H9 (cell line): Measurements from ENCODE around the gene KIF1A. TPM values are rescaled to one million over a fixed set of nuclear protein-coding genes. Genes with fewer than 3 reads are reported as not detected.

Source experiments
- DNase-seq: peaks from one replicate; pipeline ENCODE4 v3.0.0-alpha.2; 2017
- H2AFZ ChIP-seq: one replicate; pipeline ENCODE4 v1.6.1; 2013; ENCODE audit warnings: mild to moderate bottlenecking, low read length, control low read depth, moderate library complexity
- H2AK5ac ChIP-seq: 2 replicates; pipeline ENCODE4 v1.6.1; 2013; ENCODE audit warnings: low read length, control low read depth, mixed read lengths; ENCODE audit not compliant: insufficient read length
- H2BK120ac ChIP-seq: one replicate; pipeline ENCODE4 v1.6.1; 2013; ENCODE audit warnings: low read depth, mild to moderate bottlenecking, low read length, control low read depth, inconsistent platforms; ENCODE audit not compliant: poor library complexity, severe bottlenecking
- H2BK12ac ChIP-seq: 2 replicates; pipeline ENCODE4 v1.6.1; 2013; ENCODE audit warnings: low read length, control low read depth, mixed read lengths, low read depth; ENCODE audit not compliant: insufficient read length
- H2BK15ac ChIP-seq: 2 replicates; pipeline ENCODE4 v1.6.1; 2013; ENCODE audit warnings: low read depth, low read length, control low read depth
- H2BK20ac ChIP-seq: one replicate; pipeline ENCODE4 v1.6.1; 2013; ENCODE audit warnings: low read depth, mild to moderate bottlenecking, low read length, control low read depth, inconsistent platforms; ENCODE audit not compliant: poor library complexity, severe bottlenecking
- H2BK5ac ChIP-seq: 2 replicates; pipeline ENCODE4 v1.6.1; 2013; ENCODE audit warnings: low read length, control low read depth, mixed read lengths; ENCODE audit not compliant: insufficient read length
- H3K14ac ChIP-seq: 2 replicates; pipeline ENCODE4 v1.6.1; 2013; ENCODE audit warnings: low read length, control low read depth; ENCODE audit not compliant: insufficient read depth
- H3K18ac ChIP-seq: 2 replicates; pipeline ENCODE4 v1.6.1; 2013; ENCODE audit warnings: low read depth, mild to moderate bottlenecking, mixed read lengths, low read length, control low read depth; ENCODE audit not compliant: insufficient read length
- H3K23ac ChIP-seq: 2 replicates; pipeline ENCODE4 v1.6.1; 2013; ENCODE audit warnings: low read length, control low read depth, mixed read lengths, low read depth; ENCODE audit not compliant: insufficient read length
- H3K23me2 ChIP-seq: 2 replicates; pipeline ENCODE4 v1.6.1; 2013; ENCODE audit warnings: low read depth, mild to moderate bottlenecking, mixed read lengths, low read length, control low read depth; ENCODE audit not compliant: insufficient read length, poor library complexity, severe bottlenecking
- H3K27ac ChIP-seq: 2 replicates; pipeline ENCODE4 v1.5.1; 2013; ENCODE audit warnings: low read length, control low read depth, mixed read lengths, low read depth; ENCODE audit not compliant: insufficient read length
- H3K27me3 ChIP-seq: 2 replicates; pipeline ENCODE4 v1.6.1; 2013; ENCODE audit warnings: low read length, control low read depth, inconsistent platforms; ENCODE audit not compliant: insufficient read depth
- H3K4ac ChIP-seq: 2 replicates; pipeline ENCODE4 v1.6.1; 2013; ENCODE audit warnings: low read depth, mild to moderate bottlenecking, control low read depth, inconsistent platforms, low read length, moderate library complexity
- H3K4me1 ChIP-seq: 2 replicates; pipeline ENCODE4 v1.6.1; 2013; ENCODE audit warnings: low read length, control low read depth, inconsistent platforms; ENCODE audit not compliant: insufficient read depth
- H3K4me2 ChIP-seq: 2 replicates; pipeline ENCODE4 v1.6.1; 2013; ENCODE audit warnings: low read length, control low read depth, mixed read lengths; ENCODE audit not compliant: insufficient read length, insufficient read depth
- H3K56ac ChIP-seq: 2 replicates; pipeline ENCODE4 v1.6.1; 2013; ENCODE audit warnings: low read depth, mild to moderate bottlenecking, mixed read lengths, low read length, control low read depth; ENCODE audit not compliant: insufficient read length
- H3K79me1 ChIP-seq: 2 replicates; pipeline ENCODE4 v1.6.1; 2013; ENCODE audit warnings: low read depth, mild to moderate bottlenecking, moderate library complexity, low read length, control low read depth, inconsistent platforms; ENCODE audit not compliant: insufficient read depth, poor library complexity, severe bottlenecking
- H3K79me2 ChIP-seq: 2 replicates; pipeline ENCODE4 v1.6.1; 2013; ENCODE audit warnings: low read length, control low read depth, inconsistent platforms; ENCODE audit not compliant: insufficient read depth
- H3K9ac ChIP-seq: 2 replicates; pipeline ENCODE4 v1.6.1; 2013; ENCODE audit warnings: low read length, control low read depth, mixed read lengths; ENCODE audit not compliant: insufficient read length; ENCODE audit errors: extremely low read depth
- H3K9me3 ChIP-seq: one replicate; pipeline ENCODE4 v1.6.1; 2013; ENCODE audit warnings: low read depth, low read length, inconsistent platforms; ENCODE audit not compliant: control insufficient read depth
- H3T11ph ChIP-seq: one replicate; pipeline ENCODE4 v1.6.1; 2013; ENCODE audit warnings: mild to moderate bottlenecking, low read length, control low read depth, inconsistent platforms
- H4K20me1 ChIP-seq: one replicate; pipeline ENCODE4 v1.6.1; 2013; ENCODE audit not compliant: control insufficient read depth, insufficient read length, insufficient read depth
- H4K5ac ChIP-seq: 2 replicates; pipeline ENCODE4 v1.6.1; 2013; ENCODE audit warnings: low read depth, mild to moderate bottlenecking, mixed read lengths, low read length, control low read depth; ENCODE audit not compliant: insufficient read length
- H4K8ac ChIP-seq: replicated peaks from 2 replicates; pipeline ENCODE4 v1.6.1; 2013; ENCODE audit warnings: low read length, control low read depth, mixed read lengths, low read depth; ENCODE audit not compliant: insufficient read length
- H4K91ac ChIP-seq: 2 replicates; pipeline ENCODE4 v1.6.1; 2013; ENCODE audit warnings: low read depth, mild to moderate bottlenecking, moderate library complexity, mixed read lengths, low read length, control low read depth; ENCODE audit not compliant: insufficient read length
- H3K27ac Mint-ChIP-seq, 3 experiments: 2 replicates in 2 of 3; 3 replicates in 1 of 3; pipeline ENCODE4 v1.8.0; 2020 to 2021; ENCODE audit warnings: mixed read lengths in 3 of 3, mild to moderate bottlenecking in 1 of 3, moderate library complexity in 1 of 3
- H3K27me3 Mint-ChIP-seq: 2 replicates; pipeline ENCODE4 v1.8.0; 2021; ENCODE audit warnings: low read depth, mild to moderate bottlenecking, moderate library complexity, mixed read lengths
- H3K36me3 Mint-ChIP-seq, 3 experiments: 2 replicates in 2 of 3; 3 replicates in 1 of 3; pipeline ENCODE4 v1.8.0; 2020 to 2021; ENCODE audit warnings: low read depth in 3 of 3, mixed read lengths in 3 of 3; ENCODE audit not compliant: insufficient read depth in 1 of 3
- H3K4me1 Mint-ChIP-seq, 2 experiments: 2 replicates each; pipeline ENCODE4 v1.8.0; 2020; ENCODE audit warnings: mixed read lengths in 2 of 2
- H3K4me3 Mint-ChIP-seq, 2 experiments: 2 replicates in 1 of 2; 3 replicates in 1 of 2; pipeline ENCODE4 v1.8.0; 2020 to 2021; ENCODE audit warnings: mild to moderate bottlenecking in 2 of 2, mixed read lengths in 2 of 2, moderate library complexity in 1 of 2
- H3K9me3 Mint-ChIP-seq, 2 experiments: 2 replicates in 1 of 2; 3 replicates in 1 of 2; pipeline ENCODE4 v1.8.0; 2020; ENCODE audit warnings: mild to moderate bottlenecking in 2 of 2, mixed read lengths in 2 of 2, moderate library complexity in 1 of 2
- WGBS: extraction: QIAGEN DNeasy Blood & Tissue Kit; methylation state at CpG from one replicate; pipeline ENCODE4 v1.1.7; 2013; ENCODE audit warnings: missing lambda C conversion rate, low lambda C conversion rate, mixed read lengths; ENCODE audit not compliant: insufficient read length; ENCODE audit errors: extremely low coverage; 5-methylcytosine and 5-hydroxymethylcytosine counted together
- total RNA-seq: library from RNA; stranded (reverse); gene quantifications from 2 replicates; pipeline ENCODE4 v1.2.1, GENCODE V29; 2021
- TF ChIP-seq, protein P1 (sequence below): fragments of 200-600 bp; sonication (generic); conservative IDR thresholded peaks from 3 replicates; pipeline ENCODE4 v1.8.0; 2021; ENCODE audit warnings: antibody characterized with exemption, mild to moderate bottlenecking

The KIF1A gene
- total RNA-seq, 1 experiment from 2014 or later, result 204 TPM

DNA sequence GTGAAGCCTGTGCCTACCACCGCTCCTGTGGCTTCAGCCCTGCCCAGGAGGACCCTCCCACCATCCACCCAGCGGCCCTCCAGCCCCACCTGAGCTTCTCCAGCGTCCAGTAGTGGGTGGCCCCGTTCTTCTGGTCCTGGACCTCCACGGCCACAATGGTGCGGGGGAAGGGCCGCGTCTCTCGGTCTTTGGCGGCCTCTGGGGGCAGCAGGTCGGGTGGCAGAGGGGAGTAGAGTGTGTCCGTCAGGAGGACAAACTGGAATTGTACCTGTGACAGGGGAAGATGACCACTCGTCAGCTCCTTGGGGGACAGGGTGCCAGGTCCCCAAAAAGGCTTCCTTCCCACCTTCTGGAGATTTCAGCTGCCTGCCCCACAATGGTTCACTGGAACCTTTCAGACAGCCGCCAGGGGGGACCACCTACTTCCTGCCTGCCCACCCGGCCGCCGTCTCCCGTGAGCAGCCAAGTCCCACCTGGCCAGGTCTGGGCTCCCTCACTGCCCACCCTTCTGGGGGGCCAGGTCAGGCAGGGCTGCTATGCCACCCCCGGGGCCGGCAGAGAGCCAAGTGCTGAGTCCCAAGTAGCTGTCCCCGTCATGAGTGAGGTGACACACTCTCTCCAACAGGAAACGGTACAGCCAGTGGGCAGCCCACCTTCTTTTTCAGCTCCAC, 59.3 kb downstream of the KIF1A start:
- WGBS, result no CpG with 5 or more reads among the region's 22 CpGs
- no peak overlapping the region for H3K18ac ChIP-seq
- H3K27ac ChIP-seq, result no peak overlapping the region
- no peaks in the 10 kb centered on the region for H3K79me2 ChIP-seq
- Mint-ChIP-seq H3K9me3 (no peaks in the 10 kb centered on the region), H3K27ac (no peak overlapping the region; a peak in 1 of 7 replicates), H3K36me3 (peaks cover 39 to 90% (median 80%) of the 10 kb centered on the region in 3 experiments; a peak in 6 of 7 replicates), H3K27me3 (no peaks in the 10 kb centered on the region), H3K4me1 (no peaks in the 10 kb centered on the region), H3K4me3 (no peak overlapping the region)
- H2BK12ac ChIP-seq, result no peak overlapping the region
- no peak overlapping the region for H4K5ac ChIP-seq
- no peak overlapping the region for H2BK15ac ChIP-seq
- H3K4me1 ChIP-seq, result no peaks in the 10 kb centered on the region
- H2BK20ac ChIP-seq, result no peak overlapping the region
- H3K4ac ChIP-seq, result no peak overlapping the region
- no peak for DNase-seq
- H3K23me2 ChIP-seq, result no peaks in the 10 kb centered on the region
- no peak overlapping the region for H2AK5ac ChIP-seq
- no peak overlapping the region for H4K8ac ChIP-seq
- no peak overlapping the region for H3K56ac ChIP-seq
- no peak overlapping the region for H2AFZ ChIP-seq
- H3K9me3 ChIP-seq, result no peaks in the 10 kb centered on the region
- H4K20me1 ChIP-seq, result no peaks in the 10 kb centered on the region
- no peak overlapping the region for H3T11ph ChIP-seq
- H3K27me3 ChIP-seq, result no peaks in the 10 kb centered on the region
- no peak overlapping the region for H3K23ac ChIP-seq
- no peaks in the 10 kb centered on the region for H3K79me1 ChIP-seq
- TF ChIP-seq, protein P1, sequence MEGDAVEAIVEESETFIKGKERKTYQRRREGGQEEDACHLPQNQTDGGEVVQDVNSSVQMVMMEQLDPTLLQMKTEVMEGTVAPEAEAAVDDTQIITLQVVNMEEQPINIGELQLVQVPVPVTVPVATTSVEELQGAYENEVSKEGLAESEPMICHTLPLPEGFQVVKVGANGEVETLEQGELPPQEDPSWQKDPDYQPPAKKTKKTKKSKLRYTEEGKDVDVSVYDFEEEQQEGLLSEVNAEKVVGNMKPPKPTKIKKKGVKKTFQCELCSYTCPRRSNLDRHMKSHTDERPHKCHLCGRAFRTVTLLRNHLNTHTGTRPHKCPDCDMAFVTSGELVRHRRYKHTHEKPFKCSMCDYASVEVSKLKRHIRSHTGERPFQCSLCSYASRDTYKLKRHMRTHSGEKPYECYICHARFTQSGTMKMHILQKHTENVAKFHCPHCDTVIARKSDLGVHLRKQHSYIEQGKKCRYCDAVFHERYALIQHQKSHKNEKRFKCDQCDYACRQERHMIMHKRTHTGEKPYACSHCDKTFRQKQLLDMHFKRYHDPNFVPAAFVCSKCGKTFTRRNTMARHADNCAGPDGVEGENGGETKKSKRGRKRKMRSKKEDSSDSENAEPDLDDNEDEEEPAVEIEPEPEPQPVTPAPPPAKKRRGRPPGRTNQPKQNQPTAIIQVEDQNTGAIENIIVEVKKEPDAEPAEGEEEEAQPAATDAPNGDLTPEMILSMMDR, result no peak
- no peak overlapping the region for H3K14ac ChIP-seq
- no peak overlapping the region for H4K91ac ChIP-seq
- no peak overlapping the region for H2BK120ac ChIP-seq
- no peak overlapping the region for H3K4me2 ChIP-seq
- no peak overlapping the region for H3K9ac ChIP-seq
- no peak overlapping the region for H2BK5ac ChIP-seq
